Activated CD4-positive, CD25-positive, alpha-beta regulatory T cell (primary cell): Measurements from ENCODE around the gene TMEM163.
"Not testable (repeated sequence)": the region's sequence is repeated elsewhere in the genome, so short reads cannot be mapped to it uniquely, and the experiment has no call there.

Source experiments
- DNase-seq, 4 experiments: peaks; one replicate each; lab custom pipeline; 2025; lab: John Stamatoyannopoulos, UW

The TMEM163 gene

DNA sequence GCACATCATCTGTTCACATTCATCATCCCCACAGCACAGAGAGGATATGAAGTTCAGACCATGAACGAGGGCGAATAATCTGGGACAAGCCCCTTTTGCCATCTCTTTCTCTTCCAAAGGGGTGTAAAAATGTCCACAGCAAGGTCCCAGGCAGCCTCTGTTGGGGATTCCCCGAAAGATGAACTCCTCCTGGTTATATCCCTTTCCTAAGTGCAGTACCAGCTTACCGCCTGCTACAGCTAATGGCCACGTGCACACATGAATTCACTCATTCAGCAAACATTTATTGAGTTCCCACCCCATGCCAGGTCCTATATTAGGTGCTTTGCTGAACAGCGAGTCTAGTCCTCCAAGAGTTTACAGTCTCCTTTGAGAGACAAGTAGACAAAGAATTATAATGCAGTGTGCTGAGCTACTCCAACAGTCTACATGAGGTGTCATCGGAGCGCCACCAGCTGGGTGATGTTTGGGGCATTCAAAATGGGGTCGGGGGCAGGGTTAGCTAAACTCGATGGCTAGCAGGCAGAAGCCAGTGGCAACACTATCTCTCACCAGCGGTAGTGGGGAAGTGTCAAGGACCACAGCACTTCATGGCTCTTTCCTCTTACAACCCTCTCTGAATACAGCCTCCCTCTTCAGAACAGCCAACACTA is 228.9 kb downstream of the TMEM163 start:
- no peak for DNase-seq

DNA sequence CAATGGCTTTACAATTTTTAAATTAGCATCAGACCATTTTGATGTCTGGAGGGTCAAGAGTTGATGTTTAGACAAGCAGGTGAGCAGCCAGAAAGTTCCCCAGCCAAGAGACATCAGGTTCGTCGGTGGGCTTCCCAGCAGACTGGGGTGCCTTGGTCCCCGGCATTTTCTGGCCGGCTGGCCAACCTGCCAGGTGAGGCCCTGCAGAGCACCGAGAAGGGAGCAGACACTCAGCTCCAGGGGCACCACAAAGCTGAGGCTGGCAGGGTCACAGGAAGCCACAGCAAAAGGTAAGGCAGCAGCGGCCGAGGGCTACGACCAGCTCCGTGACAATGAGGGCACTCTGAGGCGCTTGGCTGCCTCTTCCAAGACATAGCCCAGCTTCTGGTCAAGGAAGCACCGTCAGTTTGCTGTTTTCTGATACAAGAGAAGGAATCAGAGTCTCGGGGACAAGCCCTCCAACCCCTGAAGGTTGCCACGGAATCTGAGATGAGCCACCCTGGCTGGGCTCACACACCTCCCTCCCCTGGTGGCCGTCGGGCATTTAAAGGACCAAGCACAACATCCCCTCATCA is 235.9 kb downstream of the TMEM163 start:
- DNase-seq, result no peak

DNA sequence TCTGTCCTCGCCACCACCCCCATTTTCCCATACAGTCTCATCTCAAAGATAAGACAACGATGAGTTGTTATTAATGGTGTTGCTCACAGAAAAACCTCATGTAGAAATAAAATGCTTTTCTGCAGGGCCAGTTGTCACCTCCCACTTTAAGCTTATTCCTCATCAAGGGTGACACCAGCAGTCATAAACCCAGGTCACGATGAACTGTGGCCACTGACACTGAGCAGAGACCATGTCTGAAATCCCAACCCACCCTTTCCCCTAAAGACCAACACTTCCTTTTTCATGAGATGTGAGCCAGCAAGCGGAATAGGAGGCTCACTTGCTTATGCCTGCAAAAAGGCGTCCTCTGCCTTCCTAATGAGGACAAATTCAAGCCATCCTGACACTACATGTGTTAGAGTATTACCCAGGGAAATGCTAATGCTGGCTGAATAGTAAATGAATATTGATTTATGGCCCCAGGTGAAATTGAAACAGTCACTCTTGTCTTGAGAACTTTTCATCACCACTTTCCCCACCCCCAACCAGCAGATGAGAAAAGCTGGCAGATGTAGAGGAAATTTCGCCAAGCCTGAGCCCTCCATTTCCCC is 236.6 kb downstream of the TMEM163 start:
- no peak for DNase-seq

DNA sequence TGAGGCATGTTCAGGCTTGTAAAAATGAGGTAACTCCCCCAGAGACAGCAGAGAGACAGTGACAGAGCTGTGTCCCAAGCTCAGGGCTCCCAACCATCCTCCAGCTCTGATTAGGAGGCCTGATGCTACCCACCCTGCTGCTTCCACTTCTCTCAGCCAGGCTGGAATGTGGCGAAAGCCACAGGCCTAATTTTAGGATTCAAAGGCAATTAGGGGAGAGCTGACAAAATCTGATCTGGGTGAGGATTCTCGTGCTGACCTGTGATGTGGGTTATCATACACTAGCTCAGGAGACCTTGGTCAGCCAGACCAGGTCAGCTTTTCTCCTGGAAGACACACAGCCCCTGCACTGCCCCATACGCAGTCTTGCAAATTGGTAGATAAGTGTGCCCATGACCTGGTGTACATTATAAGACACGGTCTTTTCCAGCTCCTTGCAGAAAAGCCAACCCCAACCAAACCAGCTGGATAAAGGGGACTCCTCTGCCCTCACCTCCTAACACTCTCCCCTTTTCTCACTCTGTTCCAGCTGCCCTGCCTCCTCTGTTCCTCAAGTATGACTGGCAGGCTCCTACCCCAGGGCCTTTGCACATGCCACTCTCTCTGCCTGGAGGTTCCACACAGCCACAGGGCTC is 239.0 kb downstream of the TMEM163 start:
- DNase-seq, result no peak

DNA sequence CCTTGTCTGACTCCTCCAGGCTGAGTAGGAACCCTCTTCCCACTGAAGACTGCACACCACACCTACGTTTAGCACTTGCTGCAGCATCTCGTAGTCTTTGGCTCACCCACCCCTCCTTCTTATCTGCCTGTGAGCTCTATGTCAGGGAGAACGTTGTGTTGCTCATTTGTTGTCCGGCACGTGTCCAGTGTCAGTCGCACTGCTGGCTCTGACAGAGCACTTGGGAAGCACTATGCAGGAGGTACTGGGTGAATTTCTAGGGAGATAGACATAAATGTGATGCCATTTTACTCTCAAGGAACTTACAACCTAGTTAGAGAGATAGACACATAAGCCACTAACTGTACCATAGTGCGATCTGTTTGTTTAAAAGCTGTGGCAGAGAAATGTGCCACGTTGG is 241.8 kb downstream of the TMEM163 start:
- DNase-seq, result not testable (repeated sequence)

DNA sequence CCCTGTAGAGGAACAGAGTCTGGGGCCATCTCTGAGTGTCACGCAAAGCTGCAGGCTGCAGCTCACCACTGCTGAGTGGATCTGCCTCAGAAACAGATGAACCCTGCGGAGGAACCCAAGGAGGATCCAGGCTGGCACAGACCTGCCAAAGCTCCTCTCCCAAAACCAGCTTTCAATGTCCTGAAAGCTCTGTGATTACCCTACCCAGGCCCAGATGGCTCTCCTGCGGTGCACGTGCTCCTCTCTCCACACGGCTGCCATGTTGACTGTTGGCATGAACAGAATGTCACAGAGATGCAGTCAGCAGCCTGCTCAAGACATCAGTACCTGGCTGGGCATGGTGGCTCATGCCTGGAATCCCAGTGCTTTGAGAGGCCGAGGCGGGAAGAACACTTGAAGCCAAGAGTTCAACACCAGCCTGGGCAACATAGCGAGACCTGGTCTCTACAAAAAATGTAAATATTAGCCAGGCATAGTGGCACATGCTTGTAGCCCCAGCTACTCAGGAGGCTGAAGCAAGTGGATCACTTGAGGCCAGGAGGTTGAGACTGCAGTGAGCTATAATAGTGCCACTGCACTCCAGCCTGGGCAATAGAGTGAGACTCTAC is 248.1 kb downstream of the TMEM163 start:
- DNase-seq, result no peak

DNA sequence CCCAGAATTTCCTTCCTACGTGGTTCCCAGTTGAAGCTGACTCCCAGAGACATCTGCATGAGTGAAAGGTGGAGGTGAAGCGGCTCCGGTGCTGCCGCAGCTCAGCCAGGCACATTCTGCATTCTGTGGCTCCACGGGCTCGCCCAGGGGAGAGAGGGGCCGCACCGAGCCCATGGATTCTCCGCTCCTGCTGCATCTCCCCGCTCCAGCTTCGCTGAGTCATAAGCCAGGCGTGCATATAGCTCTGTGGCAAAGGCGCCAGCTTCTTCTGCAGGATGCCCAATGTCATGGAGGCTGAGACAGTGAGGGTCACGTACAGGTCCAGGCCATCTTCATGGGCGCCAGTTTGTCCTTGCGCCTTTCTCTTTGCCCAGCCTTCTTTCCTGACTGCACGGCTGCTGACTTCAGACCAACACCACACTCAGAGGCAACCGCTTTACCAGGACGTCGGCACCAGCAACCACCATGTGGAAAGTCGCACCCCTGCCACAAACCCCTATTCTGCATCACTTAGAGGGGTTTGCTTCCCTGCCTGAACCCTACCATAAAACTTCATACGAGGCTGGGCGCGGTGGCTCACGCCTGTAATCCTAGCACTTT is 249.2 kb downstream of the TMEM163 start:
- DNase-seq, result no peak

DNA sequence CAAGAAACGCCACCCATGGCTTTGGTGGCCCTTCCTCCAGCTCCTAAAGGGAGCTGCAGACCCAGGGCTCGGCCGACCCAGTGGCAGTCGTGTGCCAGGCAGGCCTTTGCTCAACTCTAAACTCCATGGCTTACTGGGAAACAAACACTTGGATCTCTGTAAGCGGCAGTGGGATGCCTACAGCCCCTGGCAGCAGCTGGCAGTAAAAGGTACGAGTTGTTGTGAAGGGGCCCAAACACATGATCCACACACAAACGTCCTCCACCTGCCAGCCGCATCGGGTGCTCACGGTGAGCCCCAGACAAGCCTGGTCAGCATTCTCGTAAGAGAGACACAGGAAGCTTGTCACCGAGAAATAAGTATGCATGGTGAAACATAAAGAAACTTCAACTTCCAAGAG is 250.0 kb downstream of the TMEM163 start:
- DNase-seq, result no peak

DNA sequence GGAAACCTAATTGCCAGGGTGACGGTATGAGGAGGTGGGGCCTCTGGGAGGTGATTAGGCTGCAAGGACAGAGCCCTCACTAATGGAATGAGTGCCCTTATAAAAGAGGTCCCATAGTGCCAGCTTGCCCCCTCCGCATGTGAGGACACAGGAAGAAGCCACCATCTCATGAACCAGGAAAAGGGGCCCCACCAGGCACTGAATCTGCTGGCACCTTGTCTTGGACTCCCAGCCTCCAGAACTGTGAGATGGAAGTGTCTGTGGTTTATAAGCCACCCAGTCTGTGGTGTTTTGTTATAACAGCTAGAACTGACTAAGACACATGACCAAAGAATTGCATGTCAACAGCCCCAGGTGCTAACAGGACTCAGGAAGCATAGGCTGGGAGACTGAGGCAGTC is 250.6 kb downstream of the TMEM163 start:
- no peak for DNase-seq

DNA sequence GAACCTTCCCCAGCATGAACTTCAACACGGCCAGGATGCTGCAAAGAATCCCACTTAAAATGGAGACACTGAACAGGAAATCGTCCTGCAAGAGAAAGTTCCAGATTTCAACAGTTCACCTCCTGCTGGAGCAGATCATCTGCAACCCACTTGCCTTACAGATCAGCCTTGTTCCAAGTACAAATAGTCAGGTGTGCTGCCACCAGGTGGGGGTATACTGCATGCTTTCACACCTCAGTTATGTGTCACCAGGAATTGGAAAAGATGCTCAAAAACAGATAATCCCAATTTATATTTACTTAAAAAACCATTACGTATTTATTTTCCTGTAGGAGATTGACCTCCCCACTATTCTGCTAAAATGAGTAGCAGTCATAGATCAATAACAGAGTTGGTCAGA is 252.7 kb downstream of the TMEM163 start:
- DNase-seq, result no peak

DNA sequence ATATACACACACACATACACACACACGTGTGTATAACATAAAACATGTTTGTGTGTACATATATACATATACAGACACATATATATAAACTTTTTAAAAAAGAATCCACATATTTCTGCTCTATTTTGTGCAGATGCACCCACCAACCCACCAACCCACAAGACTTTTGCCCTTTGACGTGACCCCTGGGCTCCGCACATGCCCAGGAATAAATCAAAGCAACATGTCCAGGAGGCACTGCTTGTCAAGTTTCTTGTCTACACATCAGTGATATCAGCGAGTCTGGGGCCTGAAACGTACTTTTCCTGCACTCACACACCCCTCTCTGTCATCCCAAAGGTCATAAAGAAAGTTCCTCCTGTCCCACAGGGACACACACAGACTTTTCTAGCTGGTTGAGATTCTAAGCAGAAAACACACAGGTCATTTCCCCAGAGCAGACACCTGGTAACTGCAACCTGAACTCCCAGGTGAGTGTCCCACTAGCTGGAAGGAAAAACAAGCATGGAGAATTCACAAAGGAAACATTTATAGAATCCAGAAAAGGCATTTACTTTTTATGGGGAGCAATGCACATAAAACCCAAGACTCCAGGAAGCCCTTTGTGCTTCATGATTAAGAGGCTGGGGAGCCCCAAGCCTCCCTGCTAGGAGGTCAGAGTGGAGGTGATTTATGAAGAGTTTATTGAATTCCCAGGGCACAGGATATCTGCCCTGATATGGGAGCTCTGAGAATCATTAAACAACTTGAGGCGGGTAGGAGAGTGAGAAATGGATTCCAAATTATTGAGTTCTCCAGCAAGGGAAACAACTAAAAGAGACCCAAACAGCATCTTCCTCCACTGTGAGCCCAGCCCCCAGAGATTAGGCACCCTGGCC is 253.3 kb downstream of the TMEM163 start:
- no peak for DNase-seq

DNA sequence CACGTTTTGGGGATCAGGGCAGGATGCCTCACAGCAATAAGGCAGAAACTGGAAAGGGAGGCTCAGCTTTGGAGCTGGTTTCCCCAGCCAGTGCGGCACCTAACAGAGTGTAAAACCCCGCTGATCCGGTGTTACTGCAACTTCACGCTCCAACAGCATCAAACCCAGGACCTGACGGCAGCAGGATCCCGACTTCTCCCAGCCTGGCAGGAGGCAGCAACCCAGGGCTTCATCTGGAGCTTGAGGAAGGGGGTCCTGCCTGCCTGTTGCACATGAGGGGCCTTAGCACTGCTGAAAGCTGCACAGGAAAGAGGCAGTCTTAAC is 255.1 kb downstream of the TMEM163 start:
- DNase-seq, result no peak

DNA sequence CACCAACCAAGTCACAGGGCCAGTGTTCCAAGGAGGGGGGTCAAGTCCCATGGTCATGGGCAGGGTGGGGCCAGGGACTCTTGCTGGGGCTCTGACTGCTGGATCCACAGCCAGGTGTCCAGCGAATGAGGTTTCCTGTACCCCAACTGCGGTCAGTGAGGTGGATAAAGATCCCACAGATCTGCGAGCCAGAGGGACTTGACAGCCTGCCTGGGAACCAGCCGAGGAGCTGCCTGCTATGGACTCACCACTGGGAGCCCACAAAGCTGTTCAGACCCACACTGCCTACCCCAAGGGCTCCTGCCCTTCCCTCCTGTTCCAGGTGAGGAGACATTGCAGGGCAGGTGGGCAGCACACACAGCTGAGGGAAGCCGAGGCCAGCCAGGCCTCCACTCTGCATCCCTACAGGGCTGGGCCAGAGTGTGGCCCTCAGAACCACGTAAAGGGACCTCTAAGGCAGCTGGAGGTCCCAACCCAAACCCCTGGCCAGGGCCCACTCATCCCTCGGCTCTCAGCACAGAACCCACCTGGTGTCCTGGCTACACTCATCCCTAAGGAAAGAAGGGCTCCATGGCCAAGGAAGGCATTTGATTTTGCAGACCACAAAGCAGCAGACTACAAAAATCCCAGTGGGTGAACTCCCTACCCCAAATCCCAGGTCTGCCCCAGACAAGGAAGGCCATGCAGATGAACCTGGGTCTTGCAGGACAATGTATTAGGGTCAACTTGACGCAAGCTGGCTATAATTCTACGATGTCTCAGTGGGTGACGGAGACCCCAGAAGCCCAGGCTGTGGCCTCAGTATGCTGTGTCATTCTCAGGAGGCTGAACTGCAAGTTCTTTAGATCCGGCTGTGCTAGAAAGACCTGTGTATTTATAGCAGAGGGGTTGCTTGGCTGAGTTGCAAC is 255.8 kb downstream of the TMEM163 start:
- DNase-seq, result no peak

DNA sequence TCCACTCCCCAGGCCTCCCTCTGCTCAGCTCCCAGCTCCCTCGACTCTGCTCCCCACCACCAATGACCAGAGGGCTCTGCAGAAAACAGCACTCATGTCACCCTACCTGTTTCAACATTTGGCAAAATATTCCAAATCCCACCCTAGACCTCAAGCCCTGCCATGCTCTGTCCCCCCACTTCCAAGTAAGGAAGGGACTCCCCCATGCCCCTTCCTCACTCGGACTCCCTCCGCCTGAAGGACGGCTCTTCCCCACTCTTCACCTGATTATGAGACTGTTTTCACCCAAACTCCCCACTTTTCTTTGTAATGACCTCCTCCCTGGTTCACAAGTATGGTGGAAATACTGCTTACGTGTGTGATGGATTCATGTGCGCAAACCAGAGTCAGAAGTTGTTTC is 256.5 kb downstream of the TMEM163 start:
- DNase-seq, result no peak

DNA sequence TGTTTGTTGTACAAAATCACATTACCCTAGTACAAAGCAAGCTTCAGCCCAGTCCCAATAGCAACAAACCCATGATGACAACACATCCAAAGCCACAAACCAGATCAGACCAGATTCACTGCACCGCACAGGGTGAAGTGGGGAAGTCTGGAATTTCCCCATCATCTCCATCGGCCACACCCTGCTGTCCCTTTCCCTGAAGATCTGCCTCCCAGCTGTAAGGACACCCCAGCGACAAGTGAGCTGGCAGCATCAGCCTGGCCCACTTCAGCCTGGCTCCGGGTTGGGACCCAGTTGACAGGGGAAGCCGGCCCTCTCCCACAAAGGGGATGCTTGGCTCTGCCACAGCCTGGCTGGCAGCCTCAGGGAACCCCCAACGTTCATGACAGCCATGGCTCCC is 257.3 kb downstream of the TMEM163 start:
- no peak for DNase-seq

DNA sequence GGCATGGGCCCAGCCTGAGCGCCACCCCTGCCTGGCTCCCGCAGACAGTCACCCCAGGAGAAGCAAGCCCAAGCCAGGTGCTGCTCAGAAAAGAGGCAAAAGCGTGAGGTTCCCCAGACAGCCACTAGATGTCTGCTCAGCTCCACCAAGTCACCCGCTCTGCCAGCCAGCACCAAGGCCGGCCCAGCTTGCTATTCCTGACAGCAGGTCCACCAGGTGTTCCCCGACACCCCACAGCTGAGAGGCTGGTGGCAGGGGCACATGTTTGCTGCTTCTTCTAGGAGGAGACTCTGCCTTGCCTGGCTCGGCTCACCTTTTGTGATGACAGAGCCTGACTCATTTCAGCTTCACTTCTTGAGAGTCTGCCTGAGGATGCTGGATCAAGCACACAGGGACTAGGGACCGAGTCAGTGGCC is 258.2 kb downstream of the TMEM163 start:
- no peak for DNase-seq

DNA sequence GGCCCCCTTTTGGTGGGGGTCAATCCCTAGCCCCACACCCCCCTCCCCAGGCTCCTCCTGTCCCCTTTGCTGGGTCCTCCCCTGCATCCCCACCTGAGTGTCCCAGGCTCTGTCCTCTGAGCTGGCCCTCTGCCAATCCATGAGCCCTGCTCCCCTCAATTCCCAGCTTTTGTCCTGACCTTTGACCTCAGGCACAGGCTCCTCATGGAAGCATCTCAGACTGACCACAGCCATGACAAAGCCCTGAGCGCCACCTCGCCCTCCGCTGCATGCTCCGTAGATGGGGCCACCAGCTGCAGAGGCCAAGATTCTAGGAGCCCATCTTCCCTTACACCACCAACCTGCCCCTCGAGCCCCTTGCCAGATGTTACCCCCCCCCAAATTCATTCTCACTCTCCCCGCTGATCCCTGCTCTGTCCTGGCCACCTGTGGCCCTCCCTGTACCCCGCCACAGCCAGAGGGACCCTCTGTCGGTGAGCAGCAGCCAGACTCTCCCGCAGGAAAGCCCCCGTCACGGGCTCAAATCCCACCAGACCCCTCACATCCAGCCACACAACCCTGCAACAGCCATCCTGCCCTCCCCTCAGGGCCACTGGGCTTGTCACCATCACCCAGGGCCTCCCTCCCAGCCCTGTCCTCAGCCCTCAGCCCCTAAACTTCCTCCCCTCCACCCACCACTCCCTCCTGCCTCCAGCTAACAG is 258.9 kb downstream of the TMEM163 start:
- no peak for DNase-seq

DNA sequence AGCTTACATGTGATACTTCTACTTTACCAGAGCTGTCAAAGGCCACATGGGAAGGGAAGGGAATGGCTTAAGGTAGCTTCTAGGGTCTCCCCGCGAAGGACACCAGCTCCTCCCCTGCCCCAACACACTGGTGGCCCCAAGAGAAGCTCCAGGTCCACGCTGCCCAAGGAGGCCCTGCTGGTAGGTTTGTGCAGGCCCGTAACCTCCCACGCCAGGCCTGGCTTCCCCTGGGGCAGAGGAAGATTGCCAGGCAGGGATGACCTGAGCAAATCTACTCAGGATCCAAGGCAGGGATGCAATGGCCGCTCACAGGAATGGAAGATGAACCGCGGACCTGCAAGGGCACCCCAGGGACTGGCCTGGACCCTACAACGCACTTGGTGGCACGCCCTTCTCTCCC is 259.9 kb downstream of the TMEM163 start:
- DNase-seq, result no peak

DNA sequence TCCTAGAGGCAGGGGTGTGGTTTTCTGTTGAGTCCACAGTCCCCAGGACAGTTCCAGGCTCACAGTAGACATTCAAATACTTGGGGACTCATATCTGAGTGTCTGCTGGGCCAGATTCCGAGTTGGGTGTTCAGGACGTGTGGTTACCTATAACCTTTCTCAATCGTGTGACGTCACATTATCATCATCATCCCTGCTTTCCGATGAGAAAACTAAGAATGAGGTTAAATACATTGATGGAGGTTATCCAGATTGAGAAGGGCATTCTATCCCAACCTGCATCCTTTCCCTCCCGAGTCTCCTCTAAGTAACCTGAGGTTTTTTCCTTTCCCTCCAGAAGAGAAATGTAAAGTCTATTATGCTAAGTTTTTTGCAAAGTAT is 260.3 kb downstream of the TMEM163 start:
- no peak for DNase-seq
